GM12878 (cell line): Measurements from ENCODE around the gene GLB1L. TPM values are rescaled to one million over a fixed set of nuclear protein-coding genes. Genes with fewer than 3 reads are reported as not detected.

ENCODE experiments used
- ATAC-seq: fragments of 200-7000 bp; cut with Tn5 transposase; 3 replicates; pipeline ENCODE4 v1.9.1; 2020; ENCODE audit warnings: mild to moderate bottlenecking, moderate library complexity
- Bru-seq: library from RNA; stranded (reverse); fragments of 400-500 nt; gene quantifications from one replicate; lab custom pipeline; 2021; lab: Mats Ljungman, UMichigan
- BruChase-seq, 2 experiments: library from RNA; stranded (reverse); fragments of 400-500 nt; gene quantifications; one replicate each; lab custom pipeline; 2021; lab: Mats Ljungman, UMichigan
- BruUV-seq: library from RNA; stranded (reverse); fragments of 400-500 nt; replicated peaks from 2 replicates; lab custom pipeline; 2021; lab: Mats Ljungman, UMichigan
- CTCF ChIA-PET: fragments of 300-600 bp; sonication (Branson Sonifier 250); formaldehyde crosslinking; extraction: SDS; loops from one replicate; lab custom pipeline; 2021; ENCODE audit warnings: inconsistent platforms; lab: Yijun Ruan, JAX
- POLR2A ChIA-PET: fragments of 350-600 bp; formaldehyde crosslinking; extraction: SDS; loops from one replicate; lab custom pipeline; 2021; ENCODE audit warnings: inconsistent platforms; lab: Charles Lee
- RAD21 ChIA-PET: fragments of 300-600 bp; sonication (Branson Sonifier 250); formaldehyde crosslinking; loops from one replicate; lab custom pipeline; 2023; ENCODE audit warnings: antibody characterized with exemption; ENCODE audit not compliant: unreplicated experiment; lab: Charles Lee
- SMC1A ChIA-PET: fragments of 300-600 bp; sonication (Branson Sonifier 250); formaldehyde crosslinking; loops from one replicate; lab custom pipeline; 2023; ENCODE audit not compliant: unreplicated experiment, uncharacterized antibody; lab: Charles Lee
- DNase-seq: peaks from one replicate; pipeline ENCODE4 v3.0.0-alpha.2; 2011; ENCODE audit warnings: low read depth, low spot score
- FAIRE-seq: peaks from 3 replicates; lab custom pipeline; 2011; peaks lifted over from hg19 to GRCh38; lab: Jason Lieb, UNC
- H2AFZ ChIP-seq: 2 replicates; pipeline ENCODE4 v1.6.0; 2011; ENCODE audit warnings: low read depth, low read length, control low read depth; ENCODE audit not compliant: control insufficient read depth
- H3K27ac ChIP-seq: 2 replicates; pipeline ENCODE4 v1.5.1; 2011; ENCODE audit warnings: control low read depth; ENCODE audit not compliant: control insufficient read depth, insufficient read depth
- H3K27me3 ChIP-seq, 2 experiments: replicated peaks in 1 of 2; 2 replicates each; pipeline versions ENCODE4 v1.6.0 to v1.6.1; 2011; ENCODE audit warnings: low read length in 1 of 2; ENCODE audit not compliant: control insufficient read depth in 2 of 2, insufficient read depth in 2 of 2
- H3K36me3 ChIP-seq, 2 experiments: 2 replicates each; pipeline ENCODE4 v1.5.1; 2011; ENCODE audit warnings: low read length in 1 of 2; ENCODE audit not compliant: control insufficient read depth in 2 of 2, insufficient read depth in 2 of 2
- H3K4me1 ChIP-seq: 2 replicates; pipeline ENCODE4 v1.6.1; 2011; ENCODE audit warnings: mild to moderate bottlenecking, low read length, moderate library complexity, mixed read lengths; ENCODE audit not compliant: control insufficient read depth, insufficient read depth
- H3K4me2 ChIP-seq: 2 replicates; pipeline ENCODE4 v1.6.0; 2011; ENCODE audit warnings: control low read depth; ENCODE audit not compliant: control insufficient read depth, insufficient read depth
- H3K4me3 ChIP-seq: fragments of 200-600 bp; sonication (generic); 2 replicates; pipeline ENCODE4 v1.5.1; 2016
- H3K79me2 ChIP-seq: 2 replicates; pipeline ENCODE4 v1.6.0; 2011; ENCODE audit warnings: low read length; ENCODE audit not compliant: control insufficient read depth, insufficient read depth
- H3K9ac ChIP-seq: 2 replicates; pipeline ENCODE4 v1.8.0; 2011; ENCODE audit warnings: low read length, control low read depth, mixed read lengths; ENCODE audit not compliant: control insufficient read depth, insufficient read depth
- H3K9me3 ChIP-seq: replicated peaks from 3 replicates; pipeline ENCODE4 v1.5.1; 2011; ENCODE audit warnings: mild to moderate bottlenecking, low read length; ENCODE audit not compliant: control insufficient read depth, insufficient read depth
- H4K20me1 ChIP-seq: 2 replicates; pipeline ENCODE4 v1.6.0; 2011; ENCODE audit not compliant: control insufficient read depth, insufficient read depth
- BRCA1 ChIP-seq: IDR thresholded peaks from 2 replicates; pipeline ENCODE4 v1.6.1; 2011; ENCODE audit warnings: low read depth, low read length, improper control_type of control experiment
- CBX5 ChIP-seq: sonication (generic); IDR thresholded peaks from 2 replicates; pipeline ENCODE4 v1.6.1; 2016; ENCODE audit warnings: low read depth, moderate library complexity, mild to moderate bottlenecking, inconsistent platforms
- CHD1 ChIP-seq: IDR thresholded peaks from 2 replicates; pipeline ENCODE4 v1.6.1; 2012; ENCODE audit warnings: low read depth, low read length, improper control_type of control experiment
- HCFC1 ChIP-seq: fragments of 150-350 bp; IDR thresholded peaks from 2 replicates; pipeline ENCODE4 v1.6.1; 2014; ENCODE audit warnings: low read length
- HDAC2 ChIP-seq: fragments of 200-600 bp; sonication (generic); IDR thresholded peaks from 2 replicates; pipeline ENCODE4 v1.6.1; 2017
- JUND ChIP-seq: IDR thresholded peaks from 2 replicates; pipeline ENCODE4 v1.6.1; 2012; ENCODE audit warnings: low read depth, mild to moderate bottlenecking, low read length, improper control_type of control experiment, moderate library complexity
- NR2F1 ChIP-seq: fragments of 450-650 bp; conservative IDR thresholded peaks from 2 replicates; pipeline ENCODE4 v1.6.1; 2017; ENCODE audit warnings: mild to moderate bottlenecking
- POLR2AphosphoS2 ChIP-seq: IDR thresholded peaks from 2 replicates; pipeline ENCODE4 v1.6.1; 2011; ENCODE audit warnings: low read depth, mild to moderate bottlenecking, low read length, improper control_type of control experiment, moderate library complexity
- POU2F2 ChIP-seq: IDR thresholded peaks from 3 replicates; pipeline ENCODE4 v1.6.1; 2011; ENCODE audit warnings: low read depth, mild to moderate bottlenecking, low read length, borderline replicate concordance
- RUNX3 ChIP-seq: IDR thresholded peaks from 2 replicates; pipeline ENCODE4 v1.6.1; 2012; ENCODE audit warnings: low read length, inconsistent platforms
- SIX5 ChIP-seq: IDR thresholded peaks from 2 replicates; pipeline ENCODE4 v1.6.1; 2011; ENCODE audit warnings: mild to moderate bottlenecking, low read depth, low read length, moderate library complexity; ENCODE audit not compliant: severe bottlenecking
- TCF3 ChIP-seq: IDR thresholded peaks from 2 replicates; pipeline ENCODE4 v1.6.1; 2012; ENCODE audit warnings: low read depth, mild to moderate bottlenecking, low read length, borderline replicate concordance; ENCODE audit not compliant: insufficient read depth
- ZNF24 ChIP-seq: fragments of 450-650 bp; IDR thresholded peaks from 2 replicates; pipeline ENCODE4 v1.6.1; 2017; ENCODE audit warnings: antibody characterized with exemption, mild to moderate bottlenecking
- WGBS: methylation state at CpG from one replicate; pipeline ENCODE4 v1.1.6; 2016; ENCODE audit warnings: low lambda C conversion rate; ENCODE audit not compliant: insufficient replicate concordance, insufficient coverage; ENCODE audit errors: missing lambda C conversion rate; 5-methylcytosine and 5-hydroxymethylcytosine counted together
- in situ Hi-C: fragments of 300-500 bp; cut with MboI; formaldehyde crosslinking; loops from 9 replicates; pipeline ENCODE4 v1.14.3; 2018; ENCODE audit warnings: mixed read lengths
- intact Hi-C: fragments of 100-400 bp; cut with micrococcal nuclease; formaldehyde crosslinking; loops from one replicate; pipeline ENCODE4 v1.14.2; 2022; ENCODE audit not compliant: unreplicated experiment
- long read RNA-seq, 2 experiments: library from polyadenylated mRNA; unstranded; transcript quantifications; one replicate each; pipeline ENCODE4 v2.0.0, GENCODE V29; 2019 to 2020
- polyA minus RNA-seq, 3 experiments: library from RNA; depleted of rRNA, polyadenylated mRNA; stranded (reverse); fragments of >200 nt; gene quantifications; 2 replicates each; pipeline ENCODE4 v1.2.3, GENCODE V29; 2011
- polyA plus RNA-seq, 11 experiments: library from polyadenylated mRNA; depleted of rRNA in 4 of 11; unstranded in 6 of 11; stranded (reverse) in 5 of 11; fragments of >200 nt; fragmentation: Nextera tagmentation in 4 of 11; fragmentation: Illumina TruSeq in 1 of 11; extraction: Ambion mirVana in 4 of 11; extraction: Trizol in 1 of 11; gene quantifications; 1 replicate in 1 of 11; 2 replicates in 10 of 11; pipeline versions ENCODE4 v1.2.1 to v1.2.3, GENCODE V29; 2011 to 2016; ENCODE audit warnings: inconsistent platforms in 2 of 11, missing spikeins in 2 of 11, low read depth in 1 of 11
- total RNA-seq, 4 experiments: library from RNA; depleted of rRNA in 3 of 4; stranded (reverse); fragments of >200 nt in 3 of 4; fragmentation: Illumina TruSeq in 1 of 4; extraction: Trizol in 1 of 4; gene quantifications; 2 replicates each; pipeline versions ENCODE4 v1.2.1 to v1.2.3, GENCODE V29; 2013 to 2021
- TF ChIP-seq, protein P1 (sequence below): fragments of 450-650 bp; IDR thresholded peaks from 2 replicates; pipeline ENCODE4 v1.6.1; 2017; ENCODE audit warnings: mild to moderate bottlenecking, low read depth, inconsistent platforms; ENCODE audit not compliant: poor library complexity, severe bottlenecking
- TF ChIP-seq, protein P2 (sequence below): fragments of 150-350 bp; IDR thresholded peaks from 2 replicates; pipeline ENCODE4 v1.6.1; 2014; ENCODE audit warnings: mild to moderate bottlenecking, low read depth, low read length

Gene GLB1L
- total RNA-seq (2013; cell fraction: nucleolus; rRNA removed), result 7.4 and 8.8 TPM in 2 replicates
- total RNA-seq (2014; rRNA removed) (3.7 and 5.1 TPM in 2 replicates), total RNA-seq (2014; rRNA removed; fragmentation: Illumina TruSeq; extraction: Trizol) (2.1 and 3.3 TPM in 2 replicates), total RNA-seq (2021) (2.8 and 4.5 TPM in 2 replicates), polyA plus RNA-seq (2011; rRNA removed) (2.8 and 3.4 TPM in 2 replicates), polyA plus RNA-seq (2014; fragmentation: Illumina TruSeq; extraction: Trizol) (3.5 and 5.5 TPM in 2 replicates), polyA plus RNA-seq (2014; fragmentation: Nextera tagmentation; extraction: Ambion mirVana) (1 to 10 TPM in 1 of 2 experiments, under 1 TPM in 1; 0.29 to 1.0 TPM), polyA plus RNA-seq (2014; rRNA removed) (4.5 and 4.6 TPM in 2 replicates), polyA plus RNA-seq (2016; fragmentation: Nextera tagmentation; extraction: Ambion mirVana) (1 to 10 TPM; 1.3 to 2.6 TPM), polyA minus RNA-seq (2011; rRNA and poly(A)+ RNA removed) (3.3 and 3.9 TPM in 2 replicates), Bru-seq, nascent RNA (percentile 44 among the genes with signal in this experiment), BruChase-seq, experiment 1, labeled RNA remaining after a 6-hour chase (percentile 37 among the genes with signal in this experiment), BruChase-seq, experiment 2, labeled RNA remaining after a 2-hour chase (percentile 43 among the genes with signal in this experiment)
- 1.9 TPM for polyA plus RNA-seq (2011; ENCODE audit: low read depth)
- 3.8 and 3.9 TPM in 2 replicates for polyA plus RNA-seq (2011; cell fraction: cytosol; rRNA removed)
- 5.5 and 5.6 TPM in 2 replicates for polyA plus RNA-seq (2011; cell fraction: nucleus; rRNA removed)
- polyA plus RNA-seq (2012), result 2.0 and 2.3 TPM in 2 replicates
- 2.8 TPM in 1 of 2 replicates, not detected in the other for polyA minus RNA-seq (2011; cell fraction: cytosol; rRNA and poly(A)+ RNA removed)
- polyA minus RNA-seq (2011; cell fraction: nucleus; rRNA and poly(A)+ RNA removed), result 3.7 and 4.4 TPM in 2 replicates
- long read RNA-seq, experiment 1, partial matches to known transcripts, result 0 of 1 reads
- long read RNA-seq, experiment 1, other reads (novel, unspliced or antisense), result 1 of 1 reads
- long read RNA-seq, experiment 2, partial matches to known transcripts, result 1 of 6 reads
- long read RNA-seq, experiment 2, other reads (novel, unspliced or antisense), result 2 of 6 reads

DNA sequence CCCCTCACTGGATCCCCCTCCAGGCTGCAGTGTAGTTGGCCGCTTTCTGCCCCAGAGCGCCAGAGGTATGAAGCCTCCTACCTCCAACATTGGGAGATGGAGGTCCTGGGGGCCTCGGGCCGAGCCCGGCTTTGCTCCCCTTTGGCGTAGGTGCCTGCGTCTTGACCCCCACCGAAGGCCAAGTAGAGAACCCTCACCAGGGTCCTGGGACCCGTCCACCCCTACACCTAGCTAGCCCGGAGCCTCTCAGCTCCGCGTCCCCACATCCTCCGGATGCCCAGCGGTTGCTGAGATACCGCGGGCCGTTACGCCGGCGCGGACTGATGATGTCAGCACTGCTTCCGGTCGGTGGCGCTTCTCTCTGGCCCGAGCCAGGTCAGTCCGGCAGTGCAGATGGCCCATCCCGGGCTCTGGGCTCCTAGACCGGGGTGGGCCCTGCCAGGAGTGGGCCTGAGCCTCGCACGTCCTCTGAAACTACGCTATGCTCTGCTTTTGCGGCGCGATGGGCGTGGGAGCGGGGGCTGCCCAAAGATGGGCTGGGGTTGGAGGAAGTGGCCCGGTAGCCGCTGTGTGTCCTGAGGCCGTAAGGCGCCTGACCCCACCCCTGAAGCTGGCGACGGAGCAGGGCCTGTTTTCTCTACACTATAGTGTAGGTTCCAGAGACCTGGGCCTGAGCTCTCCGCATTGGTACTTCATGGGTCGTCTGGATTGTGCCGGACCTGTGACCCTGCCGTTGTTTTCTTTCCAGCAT is at the start of gene GLB1L, which contains the start of gene STK16:
GLB1L (minus strand) TSS at position 297 of the 751 bp plus-strand sequence. CDS start 1,871 bp downstream, outside the sequence.
STK16 (plus strand) TSS at position 332 of the 751 bp plus-strand sequence. CDS start 521 bp downstream, outside the sequence.
- ATAC-seq, result peak; percentile 83
- intact Hi-C loops, result no loop called here
- Histone ChIP-seq H3K9ac (peak within 1 kb of the TSS; percentile 77), H3K79me2 (peaks cover 28% of the 10 kb centered on the region), H3K4me3 (peak within 1 kb of the TSS; percentile 90), H4K20me1 (0 out of 2 replicates have a peak, but pooled peaks cover 4% of the 10 kb centered on the region), H2AFZ (peak within 1 kb of the TSS; percentile 87), H3K36me3 (peaks cover 7 to 15% of the 10 kb centered on the region in 2 experiments), H3K27ac (peak within 1 kb of the TSS; percentile 70), H3K27me3 (no peaks in the 10 kb centered on the region), H3K4me1 (peaks cover 44% of the 10 kb centered on the region), H3K4me2 (peak within 1 kb of the TSS; percentile 89), H3K9me3 (no peaks in the 10 kb centered on the region)
- in situ Hi-C loops, result no loop called here
- ChIA-PET POLR2A (interaction anchor here (0.9 to 3.0 kb wide), 16 partner anchors 10 to 360 kb away, joined by 3 to 31 read pairs (median 7); partner anchors contain the start of genes ABCB6, ANKZF1, ATG9A and CNPPD1), CTCF (interaction anchor here (0.9 to 3.4 kb wide), 13 partner anchors 8 to 89 kb away, joined by 3 to 40 read pairs (median 4); partner anchors contain the start of genes ANKZF1, ATG9A, DNAJB2 and TUBA4A), RAD21 (interaction anchor here (1.1 to 2.3 kb wide), 9 partner anchors 8 to 75 kb away, joined by 4 to 20 read pairs (median 5); partner anchors contain the start of genes ANKZF1, ATG9A, DNAJB2 and TUBA4A), SMC1A (interaction anchor here (0.8 to 2.5 kb wide), 14 partner anchors 10 to 71 kb away, joined by 3 to 16 read pairs (median 6); partner anchors contain the start of genes ABCB6, ANKZF1, ATG9A and CNPPD1)
- TSS peak; percentile 81 for BruUV-seq
- FAIRE-seq, result peak; percentile 75
- DNase-seq, result peak; percentile 75
- WGBS, result 3% methylated on average over 44 of the region's 46 CpGs
- TF ChIP-seq ZNF24 (no peak), POU2F2 (peak; percentile 45; the same call in 1 of the 3 replicates), POLR2AphosphoS2 (peak; percentile 72), HDAC2 (no peak), HCFC1 (peak; percentile 67), CHD1 (no peak), BRCA1 (peak; percentile 28; the same call in 1 of the 2 replicates), NR2F1 (peak; percentile 50), JUND (0 out of 2 replicates have a peak, but pooled peaks have one; percentile 36), SIX5 (peak; percentile 38), CBX5 (no peak), TCF3 (0 out of 2 replicates have a peak, but pooled peaks have one; percentile 29), RUNX3 (peak; percentile 75)
- TF ChIP-seq, protein P1, sequence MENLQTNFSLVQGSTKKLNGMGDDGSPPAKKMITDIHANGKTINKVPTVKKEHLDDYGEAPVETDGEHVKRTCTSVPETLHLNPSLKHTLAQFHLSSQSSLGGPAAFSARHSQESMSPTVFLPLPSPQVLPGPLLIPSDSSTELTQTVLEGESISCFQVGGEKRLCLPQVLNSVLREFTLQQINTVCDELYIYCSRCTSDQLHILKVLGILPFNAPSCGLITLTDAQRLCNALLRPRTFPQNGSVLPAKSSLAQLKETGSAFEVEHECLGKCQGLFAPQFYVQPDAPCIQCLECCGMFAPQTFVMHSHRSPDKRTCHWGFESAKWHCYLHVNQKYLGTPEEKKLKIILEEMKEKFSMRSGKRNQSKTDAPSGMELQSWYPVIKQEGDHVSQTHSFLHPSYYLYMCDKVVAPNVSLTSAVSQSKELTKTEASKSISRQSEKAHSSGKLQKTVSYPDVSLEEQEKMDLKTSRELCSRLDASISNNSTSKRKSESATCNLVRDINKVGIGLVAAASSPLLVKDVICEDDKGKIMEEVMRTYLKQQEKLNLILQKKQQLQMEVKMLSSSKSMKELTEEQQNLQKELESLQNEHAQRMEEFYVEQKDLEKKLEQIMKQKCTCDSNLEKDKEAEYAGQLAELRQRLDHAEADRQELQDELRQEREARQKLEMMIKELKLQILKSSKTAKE, result no peak
- TF ChIP-seq, protein P2, sequence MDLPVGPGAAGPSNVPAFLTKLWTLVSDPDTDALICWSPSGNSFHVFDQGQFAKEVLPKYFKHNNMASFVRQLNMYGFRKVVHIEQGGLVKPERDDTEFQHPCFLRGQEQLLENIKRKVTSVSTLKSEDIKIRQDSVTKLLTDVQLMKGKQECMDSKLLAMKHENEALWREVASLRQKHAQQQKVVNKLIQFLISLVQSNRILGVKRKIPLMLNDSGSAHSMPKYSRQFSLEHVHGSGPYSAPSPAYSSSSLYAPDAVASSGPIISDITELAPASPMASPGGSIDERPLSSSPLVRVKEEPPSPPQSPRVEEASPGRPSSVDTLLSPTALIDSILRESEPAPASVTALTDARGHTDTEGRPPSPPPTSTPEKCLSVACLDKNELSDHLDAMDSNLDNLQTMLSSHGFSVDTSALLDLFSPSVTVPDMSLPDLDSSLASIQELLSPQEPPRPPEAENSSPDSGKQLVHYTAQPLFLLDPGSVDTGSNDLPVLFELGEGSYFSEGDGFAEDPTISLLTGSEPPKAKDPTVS, result no peak
